GM18867 (cell line): ENCODE results near the gene DLX4.

Experiments used
- ATAC-seq: cut with Tn5 transposase; IDR thresholded peaks from one replicate; pipeline ENCODE4 v1.9.1; 2021; ENCODE audit warnings: mild to moderate bottlenecking, moderate library complexity; ENCODE audit not compliant: unreplicated experiment

Gene DLX4

DNA sequence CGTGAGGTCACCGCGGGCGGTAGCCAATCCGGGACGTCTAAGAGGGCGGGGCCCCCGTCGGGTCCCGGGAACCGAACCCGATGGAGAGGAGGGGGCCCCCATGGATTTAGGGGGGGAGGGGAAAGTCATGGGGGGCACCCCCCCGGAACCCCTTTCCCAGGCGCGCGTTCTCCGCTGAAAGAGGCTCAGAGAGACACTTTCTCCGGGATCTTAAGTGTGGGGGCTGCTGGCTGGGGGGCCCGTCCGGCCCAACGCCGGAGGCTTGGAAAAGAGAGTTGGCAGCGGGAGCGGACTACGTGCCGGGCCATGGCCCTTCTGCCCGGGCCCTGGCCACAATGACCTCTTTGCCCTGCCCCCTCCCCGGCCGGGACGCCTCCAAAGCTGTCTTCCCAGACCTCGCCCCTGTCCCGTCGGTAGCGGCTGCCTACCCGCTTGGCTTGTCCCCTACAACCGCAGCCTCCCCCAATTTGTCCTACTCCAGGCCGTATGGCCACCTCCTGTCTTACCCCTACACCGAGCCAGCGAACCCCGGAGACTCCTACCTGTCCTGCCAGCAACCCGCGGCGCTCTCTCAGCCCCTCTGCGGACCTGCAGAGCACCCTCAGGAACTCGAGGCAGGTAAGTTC is at the start of gene DLX4:
Gene DLX4 (plus strand): TSS at position 57 of the 626 bp plus-strand sequence. CDS start 279 bp downstream, at position 336.
- no peak for ATAC-seq

GRCh38 chr17:49920030-49920769 is 48.8 kb upstream of the DLX4 start:
- no peak for ATAC-seq

GRCh38 chr17:49922095-49922494 is 46.9 kb upstream of the DLX4 start:
- no peak for ATAC-seq

GRCh38 chr17:49924116-49924515 is 44.9 kb upstream of the DLX4 start:
- no peak for ATAC-seq

DNA sequence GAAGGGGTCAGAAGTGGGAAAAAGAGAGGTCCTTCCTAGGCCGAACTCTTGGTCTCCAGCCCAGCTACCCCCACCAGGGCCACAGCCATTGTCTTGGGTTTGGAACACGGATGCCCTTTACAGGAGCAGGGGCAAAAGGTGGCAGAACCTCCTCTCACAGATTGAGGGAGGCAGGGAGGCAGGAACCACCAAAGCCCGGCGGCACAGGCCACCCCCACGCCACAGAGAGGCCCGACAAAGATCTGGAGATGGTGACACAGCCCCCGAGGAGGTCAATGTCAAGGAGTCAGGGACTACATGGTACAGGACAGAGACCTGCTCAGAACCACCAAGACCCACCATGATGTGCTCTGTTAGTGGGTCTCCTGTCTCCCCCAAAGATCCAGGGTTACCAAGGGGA is 44.4 kb upstream of the DLX4 start:
- no peak for ATAC-seq

GRCh38 chr17:49925921-49926320 is 43.1 kb upstream of the DLX4 start:
- ATAC-seq: no peak

- ATAC-seq: no peak
Measured at GRCh38 chr17:49926886-49927285, 42.1 kb upstream of the DLX4 start.

DNA sequence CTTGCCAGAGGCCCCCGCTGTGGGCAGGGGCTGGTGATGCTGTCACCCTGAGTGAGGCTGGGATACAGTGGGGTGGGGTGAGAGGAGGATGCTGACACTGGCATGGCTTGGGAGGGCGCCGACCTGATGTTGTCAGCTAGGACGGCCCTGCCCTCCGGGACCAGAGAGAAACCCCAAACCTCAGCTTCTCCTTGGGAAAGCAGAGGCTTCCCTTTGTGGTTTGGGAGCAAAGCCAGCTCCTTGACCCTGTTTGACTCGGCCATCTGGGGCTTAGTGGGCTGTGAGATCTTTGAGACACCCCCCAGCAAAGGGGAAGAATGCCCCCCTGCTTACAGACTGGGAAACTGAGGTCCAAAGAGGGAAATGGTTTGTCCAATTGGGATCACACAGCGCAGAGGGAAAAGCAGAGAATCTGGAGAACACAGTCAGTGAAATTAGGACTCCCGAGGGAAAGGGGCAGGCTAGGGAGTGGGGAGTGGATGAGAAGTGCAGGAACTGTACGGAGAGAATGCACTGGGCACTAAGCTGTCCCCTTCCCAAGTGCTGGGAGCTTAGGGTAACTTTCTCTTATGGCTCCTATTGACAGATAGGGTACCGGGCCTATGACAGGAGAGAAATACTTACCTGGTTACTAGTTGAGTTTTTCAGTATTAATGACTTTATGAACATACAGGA is 40.7 kb upstream of the DLX4 start:
- no peak for ATAC-seq

- no peak for ATAC-seq
Measured at GRCh38 chr17:49928837-49929475, 40.0 kb upstream of the DLX4 start.

- ATAC-seq: no peak
Measured at GRCh38 chr17:49930880-49931279, 38.1 kb upstream of the DLX4 start.

GRCh38 chr17:49931416-49932137 is 37.4 kb upstream of the DLX4 start:
- ATAC-seq: no peak

DNA sequence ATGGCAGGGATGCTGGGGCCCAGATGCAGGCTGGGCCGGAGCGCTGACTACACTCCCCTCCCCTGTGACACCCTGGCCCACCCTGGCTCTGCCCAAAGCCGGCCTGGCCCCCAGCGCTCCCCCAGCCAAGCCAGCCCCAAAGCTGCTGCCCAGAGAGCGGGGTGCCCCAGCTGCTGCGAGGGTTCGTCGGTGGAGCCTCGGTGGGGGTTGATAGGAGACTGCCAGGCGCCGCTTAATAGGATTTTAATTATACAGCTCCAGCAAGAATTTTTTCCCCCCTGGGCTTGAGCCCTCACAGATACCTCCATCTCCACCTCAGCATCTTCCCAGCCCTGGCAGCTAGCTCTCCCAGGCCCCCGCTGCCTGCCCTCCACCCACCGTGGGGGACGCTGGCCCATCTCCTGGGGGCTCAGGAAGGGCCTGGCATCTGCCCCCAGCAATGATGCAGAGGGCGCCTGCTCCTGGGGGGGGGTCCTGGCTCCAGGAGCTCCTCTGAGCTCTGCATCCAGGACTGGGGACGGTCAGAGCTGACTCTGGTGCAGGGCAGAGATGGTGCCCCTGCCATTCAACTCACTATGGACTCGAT is 36.8 kb upstream of the DLX4 start:
- no peak for ATAC-seq

DNA sequence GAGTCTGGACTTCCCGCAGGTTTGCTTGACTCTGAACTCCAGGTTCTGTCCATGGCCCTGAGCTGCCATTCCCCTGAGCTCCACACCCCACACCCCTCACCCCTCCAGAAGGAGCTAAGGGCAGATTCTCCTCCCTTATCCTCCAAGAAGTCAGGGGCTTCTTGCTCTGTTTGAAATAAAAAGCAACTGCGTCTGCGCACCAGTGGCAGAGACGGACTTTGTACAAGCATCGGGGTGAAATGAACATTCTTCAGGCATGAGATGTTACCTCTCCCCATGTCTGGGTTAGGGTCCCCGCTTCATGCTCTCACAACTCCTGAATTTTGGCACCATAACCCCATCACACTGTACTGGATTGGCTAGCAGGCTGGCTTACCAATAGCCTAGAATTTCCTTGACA is 36.1 kb upstream of the DLX4 start:
- ATAC-seq: no peak

DNA sequence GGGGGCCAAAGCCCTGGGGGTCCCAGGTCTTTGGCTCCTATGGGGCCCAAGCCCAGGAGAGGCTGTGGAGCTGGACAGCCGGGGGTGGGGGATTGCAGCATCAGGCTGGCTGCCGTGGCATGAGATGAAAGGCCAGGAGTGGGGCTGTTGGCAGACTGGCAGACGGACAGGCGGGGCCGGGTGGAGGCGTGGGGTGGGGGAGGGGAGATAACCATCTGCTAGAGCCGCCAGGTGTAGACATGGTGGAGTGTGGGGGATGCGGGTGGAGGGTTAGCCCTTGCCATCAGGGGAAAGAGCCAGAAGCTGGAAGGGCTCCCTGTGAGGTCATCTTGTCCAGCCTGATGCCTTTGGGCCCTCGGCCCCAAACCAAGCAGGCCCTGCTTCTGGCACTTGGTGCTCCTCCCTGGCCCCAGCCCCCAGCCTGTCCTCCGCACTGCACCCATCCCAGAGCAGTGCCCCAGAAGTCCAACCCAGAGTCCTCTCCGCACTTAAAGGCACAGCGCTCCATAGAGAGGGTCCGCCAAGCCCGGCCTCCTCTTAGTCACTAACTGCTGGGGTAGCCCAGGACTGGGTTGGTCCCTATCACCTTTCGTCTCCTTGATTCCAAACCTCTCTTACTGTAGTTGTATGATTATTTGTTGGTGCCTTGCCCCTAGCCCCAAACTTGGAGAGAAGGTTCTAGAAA is 33.3 kb upstream of the DLX4 start:
- no peak for ATAC-seq

GRCh38 chr17:49936386-49936785 is 32.6 kb upstream of the DLX4 start:
- no peak for ATAC-seq

- ATAC-seq: no peak
Measured at GRCh38 chr17:49939318-49939717, 29.7 kb upstream of the DLX4 start.

GRCh38 chr17:49941427-49941826 is 27.6 kb upstream of the DLX4 start:
- ATAC-seq: no peak

DNA sequence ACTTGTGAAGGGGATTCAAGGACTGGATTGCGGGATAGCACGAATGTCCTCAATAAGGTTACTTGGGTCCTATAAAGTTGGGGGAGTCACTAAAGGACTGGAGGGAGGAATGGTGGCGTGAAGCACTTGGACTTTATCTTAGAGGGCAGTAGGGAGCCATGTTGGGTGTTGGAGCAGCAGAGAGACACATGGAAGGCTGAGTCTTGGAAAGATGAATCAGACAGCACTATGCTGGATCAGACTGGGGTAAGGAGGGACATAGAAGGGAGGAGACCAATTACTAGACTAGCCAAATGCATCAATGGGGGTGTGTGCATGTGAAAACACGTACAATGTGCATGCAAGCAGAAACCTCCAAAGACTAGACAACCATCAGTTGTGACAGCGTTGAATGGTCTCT is 26.0 kb upstream of the DLX4 start:
- no peak for ATAC-seq

- ATAC-seq: no peak
Measured at GRCh38 chr17:49944273-49944870, 24.6 kb upstream of the DLX4 start.

- no peak for ATAC-seq
Measured at GRCh38 chr17:49946208-49946607, 22.8 kb upstream of the DLX4 start.
